Ecto neural progenitor cell (in vitro differentiated cells): ENCODE results near the gene ADRB1.

ENCODE experiments used
- DNase-seq: peaks from one replicate; pipeline ENCODE4 v3.0.0-alpha.2; 2018; ENCODE audit warnings: low spot score

The ADRB1 gene

GRCh38 chr10:114057855-114058254 lies 14.2 kb downstream of the ADRB1 start:
- no peak for DNase-seq

GRCh38 chr10:114058297-114058696 lies 14.6 kb downstream of the ADRB1 start:
- DNase-seq, result no peak

GRCh38 chr10:114059561-114059960 lies 15.9 kb downstream of the ADRB1 start:
- DNase-seq, result no peak

GRCh38 chr10:114060456-114060855 lies 16.8 kb downstream of the ADRB1 start:
- no peak for DNase-seq

GRCh38 chr10:114061148-114061547 lies 17.5 kb downstream of the ADRB1 start:
- DNase-seq, result no peak

GRCh38 chr10:114061789-114062188 lies 18.1 kb downstream of the ADRB1 start:
- DNase-seq, result no peak

GRCh38 chr10:114064151-114065048 lies 20.7 kb downstream of the ADRB1 start:
- no peak for DNase-seq

GRCh38 chr10:114065049-114065435 lies 21.4 kb downstream of the ADRB1 start:
- DNase-seq, result no peak

- DNase-seq, result no peak
Measured at GRCh38 chr10:114068054-114068707, 24.5 kb downstream of the ADRB1 start.

- DNase-seq, result no peak
Measured at GRCh38 chr10:114070710-114071109, 27.0 kb downstream of the ADRB1 start.

GRCh38 chr10:114071178-114071577 lies 27.5 kb downstream of the ADRB1 start:
- DNase-seq, result no peak

- no peak for DNase-seq
Measured at GRCh38 chr10:114073395-114074186, 29.9 kb downstream of the ADRB1 start.

- DNase-seq, result no peak
Measured at GRCh38 chr10:114075093-114075492, 31.4 kb downstream of the ADRB1 start.

GRCh38 chr10:114077347-114077746 lies 33.7 kb downstream of the ADRB1 start:
- no peak for DNase-seq

GRCh38 chr10:114077815-114078219 lies 34.2 kb downstream of the ADRB1 start:
- no peak for DNase-seq

GRCh38 chr10:114078346-114078745 lies 34.7 kb downstream of the ADRB1 start:
- DNase-seq, result no peak

- DNase-seq, result no peak
Measured at GRCh38 chr10:114079421-114079820, 35.8 kb downstream of the ADRB1 start.

- DNase-seq, result no peak
Measured at GRCh38 chr10:114081911-114082583, 38.4 kb downstream of the ADRB1 start.

- no peak for DNase-seq
Measured at GRCh38 chr10:114083040-114083439, 39.4 kb downstream of the ADRB1 start.

GRCh38 chr10:114084215-114084614 lies 40.5 kb downstream of the ADRB1 start:
- no peak for DNase-seq

- DNase-seq, result no peak
Measured at GRCh38 chr10:114087255-114087654, 43.6 kb downstream of the ADRB1 start.

- DNase-seq, result no peak
Measured at GRCh38 chr10:114087655-114088054, 44.0 kb downstream of the ADRB1 start.
